Measurements from ENCODE around the gene EIF4E. TPM values are rescaled to one million over a fixed set of nuclear protein-coding genes. Genes with fewer than 3 reads are reported as not detected.
"Not testable (repeated sequence)": the region's sequence is repeated elsewhere in the genome, so short reads cannot be mapped to it uniquely, and the experiment has no call there.

Gene EIF4E
- total RNA-seq, 2 experiments from 2014 or later: 80.1 to 88.5 TPM

- Mint-ChIP-seq H3K9me3 (no peaks in the 10 kb centered on the region), H3K27ac (no peak overlapping the region), H3K36me3 (ENCODE audit: low read depth) (no peaks in the 10 kb centered on the region), H3K4me3 (no peak overlapping the region), H3K27me3 (peaks cover 3% of the 10 kb centered on the region), H3K4me1 (no peaks in the 10 kb centered on the region)
- no peak for DNase-seq
- POLR2A ChIA-PET: no interaction called here
- CTCF ChIA-PET: no interaction called here
Measured at GRCh38 chr4:98950925-98951324, 22.0 kb upstream of the EIF4E start.

GRCh38 chr4:98946359-98946758 is 17.4 kb upstream of the EIF4E start:
- H3K27ac Mint-ChIP-seq: no peak overlapping the region
- H3K4me3 Mint-ChIP-seq: no peak overlapping the region
- ChIA-PET POLR2A (interaction anchor here (2.5 kb wide), 1 partner anchor 17 kb away, joined by 12 read pairs; the partner anchor contains the start of gene EIF4E), CTCF (interaction anchor here (1.9 to 2.2 kb wide), 2 partner anchors 49 to 110 kb away, joined by 5 read pairs; partner anchors contain the start of gene METAP1)
- no peaks in the 10 kb centered on the region for H3K36me3 Mint-ChIP-seq (ENCODE audit: low read depth)
- no peaks in the 10 kb centered on the region for H3K27me3 Mint-ChIP-seq
- no peaks in the 10 kb centered on the region for H3K9me3 Mint-ChIP-seq
- no peaks in the 10 kb centered on the region for H3K4me1 Mint-ChIP-seq
- no peak for DNase-seq

- no peaks in the 10 kb centered on the region for H3K9me3 Mint-ChIP-seq
- CTCF ChIA-PET: interaction anchor here (1.2 to 2.2 kb wide), 3 partner anchors 50 to 257 kb away, joined by 3 to 5 read pairs (median 5); partner anchors contain the start of gene METAP1
- H3K4me3 Mint-ChIP-seq: no peak overlapping the region
- POLR2A ChIA-PET: interaction anchor here (2.5 kb wide), 1 partner anchor 16 kb away, joined by 12 read pairs; the partner anchor contains the start of gene EIF4E
- no peak overlapping the region for H3K27ac Mint-ChIP-seq
- H3K36me3 Mint-ChIP-seq (ENCODE audit: low read depth): no peaks in the 10 kb centered on the region
- no peaks in the 10 kb centered on the region for H3K27me3 Mint-ChIP-seq
- no peaks in the 10 kb centered on the region for H3K4me1 Mint-ChIP-seq
- no peak for DNase-seq
Measured at GRCh38 chr4:98945297-98945850, 16.4 kb upstream of the EIF4E start.

- POLR2A ChIA-PET: no interaction called here
- H3K9me3 Mint-ChIP-seq: no peaks in the 10 kb centered on the region
- H3K27ac Mint-ChIP-seq: no peak overlapping the region
- no peak for DNase-seq
- no peaks in the 10 kb centered on the region for H3K36me3 Mint-ChIP-seq (ENCODE audit: low read depth)
- no peaks in the 10 kb centered on the region for H3K27me3 Mint-ChIP-seq
- H3K4me1 Mint-ChIP-seq: peaks cover 9% of the 10 kb centered on the region
- CTCF ChIA-PET: interaction anchor here (0.7 to 1.4 kb wide), 6 partner anchors 12 to 464 kb away, joined by 3 to 7 read pairs (median 3); partner anchors contain the start of gene ADH5
- H3K4me3 Mint-ChIP-seq: no peak overlapping the region
Measured at GRCh38 chr4:98939892-98940298, 11.0 kb upstream of the EIF4E start.

GRCh38 chr4:98939438-98939837 is 10.5 kb upstream of the EIF4E start:
- Mint-ChIP-seq H3K27me3 (no peaks in the 10 kb centered on the region), H3K4me1 (peaks cover 9% of the 10 kb centered on the region), H3K9me3 (no peaks in the 10 kb centered on the region), H3K36me3 (ENCODE audit: low read depth) (no peaks in the 10 kb centered on the region), H3K27ac (no peak overlapping the region), H3K4me3 (no peak overlapping the region)
- DNase-seq: no peak
- ChIA-PET CTCF (interaction anchor here (0.7 to 1.4 kb wide), 5 partner anchors 12 to 465 kb away, joined by 3 to 7 read pairs (median 3); partner anchors contain the start of gene ADH5), POLR2A (no interaction called here)

GRCh38 chr4:98937986-98938720 is 9.2 kb upstream of the EIF4E start:
- no peaks in the 10 kb centered on the region for H3K9me3 Mint-ChIP-seq
- POLR2A ChIA-PET: interaction anchor here (1.1 kb wide), 1 partner anchor 9 kb away, joined by 4 read pairs; the partner anchor contains the start of gene EIF4E
- no peak for DNase-seq
- no peaks in the 10 kb centered on the region for H3K27me3 Mint-ChIP-seq
- H3K4me1 Mint-ChIP-seq: peaks cover 10% of the 10 kb centered on the region
- no peak overlapping the region for H3K27ac Mint-ChIP-seq
- H3K36me3 Mint-ChIP-seq (ENCODE audit: low read depth): no peaks in the 10 kb centered on the region
- CTCF ChIA-PET: no interaction called here
- no peak overlapping the region for H3K4me3 Mint-ChIP-seq

GRCh38 chr4:98935633-98936032 is 6.7 kb upstream of the EIF4E start:
- Mint-ChIP-seq H3K4me3 (no peak overlapping the region), H3K4me1 (peaks cover 24% of the 10 kb centered on the region), H3K27me3 (no peaks in the 10 kb centered on the region), H3K27ac (no peak overlapping the region), H3K9me3 (peaks cover 4% of the 10 kb centered on the region), H3K36me3 (ENCODE audit: low read depth) (peaks cover 3% of the 10 kb centered on the region)
- ChIA-PET POLR2A (no interaction called here), CTCF (no interaction called here)
- no peak for DNase-seq

- H3K27ac Mint-ChIP-seq; CTCF ChIA-PET; H3K9me3 Mint-ChIP-seq; H3K36me3 Mint-ChIP-seq (ENCODE audit: low read depth); DNase-seq; POLR2A ChIA-PET; H3K27me3 Mint-ChIP-seq; H3K4me3 Mint-ChIP-seq: not testable (repeated sequence)
- H3K4me1 Mint-ChIP-seq: peaks cover 32% of the 10 kb centered on the region
Measured at GRCh38 chr4:98934851-98935250, 5.9 kb upstream of the EIF4E start.

GRCh38 chr4:98932539-98932938 is 3.6 kb upstream of the EIF4E start:
- POLR2A ChIA-PET: interaction anchor here (1.8 kb wide), 1 partner anchor 62 kb away, joined by 4 read pairs; no protein-coding TSS in a partner anchor
- H3K27me3 Mint-ChIP-seq: no peaks in the 10 kb centered on the region

GRCh38 chr4:98930311-98930865 is 1.5 kb upstream of the EIF4E start:
- peaks cover 4% of the 10 kb centered on the region for H3K9me3 Mint-ChIP-seq
- POLR2A ChIA-PET: interaction anchor here (0.6 to 4.1 kb wide), 13 partner anchors 10 to 1018 kb away, joined by 3 to 91 read pairs (median 4); partner anchors contain the start of genes ADH5, METAP1 and STPG2
- H3K27ac Mint-ChIP-seq: peak overlapping the region; percentile 97
- H3K4me3 Mint-ChIP-seq: peak overlapping the region; percentile 96
- no peak for DNase-seq
- peaks cover 43% of the 10 kb centered on the region for H3K4me1 Mint-ChIP-seq
- CTCF ChIA-PET: interaction anchor here (1.1 to 3.2 kb wide), 4 partner anchors 55 to 126 kb away, joined by 3 to 18 read pairs (median 8); partner anchors contain the start of gene METAP1
- peaks cover 23% of the 10 kb centered on the region for H3K36me3 Mint-ChIP-seq (ENCODE audit: low read depth)
- H3K27me3 Mint-ChIP-seq: no peaks in the 10 kb centered on the region

More at GRCh38 chr4:98932539-98932938, 3.6 kb upstream of the EIF4E start:
- DNase-seq: no peak
- Mint-ChIP-seq H3K9me3 (peaks cover 4% of the 10 kb centered on the region), H3K27ac (no peak overlapping the region), H3K4me1 (peaks cover 37% of the 10 kb centered on the region), H3K36me3 (ENCODE audit: low read depth) (peaks cover 10% of the 10 kb centered on the region), H3K4me3 (no peak overlapping the region)
- CTCF ChIA-PET: interaction anchor here (2.3 kb wide), 1 partner anchor 63 kb away, joined by 12 read pairs; the partner anchor contains the start of gene METAP1

- Mint-ChIP-seq H3K9me3 (peaks cover 4% of the 10 kb centered on the region), H3K36me3 (ENCODE audit: low read depth) (peaks cover 25% of the 10 kb centered on the region), H3K4me1 (peaks cover 46% of the 10 kb centered on the region), H3K27ac (peak overlapping the region; percentile 97), H3K4me3 (peak overlapping the region; percentile 96), H3K27me3 (no peaks in the 10 kb centered on the region)
- ChIA-PET POLR2A (interaction anchor here (0.6 to 4.1 kb wide), 38 partner anchors 8 to 1021 kb away, joined by 3 to 91 read pairs (median 4); partner anchors contain the start of genes ADH5, DAPP1, H2AZ1 and METAP1), CTCF (interaction anchor here (0.7 to 4.1 kb wide), 12 partner anchors 19 to 1439 kb away, joined by 3 to 40 read pairs (median 3); partner anchors contain the start of genes METAP1, RAP1GDS1, STPG2 and TRMT10A)
- DNase-seq: peak; percentile 68
Measured at GRCh38 chr4:98929341-98930267, 671 bp upstream of the EIF4E start.

GRCh38 chr4:98928131-98928504 is 815 bp downstream of the EIF4E start:
- DNase-seq: peak; percentile 75
- Mint-ChIP-seq H3K9me3 (peaks cover 4% of the 10 kb centered on the region), H3K27me3 (no peaks in the 10 kb centered on the region), H3K27ac (peak overlapping the region; percentile 97), H3K36me3 (ENCODE audit: low read depth) (peaks cover 33% of the 10 kb centered on the region), H3K4me1 (peaks cover 46% of the 10 kb centered on the region), H3K4me3 (peak overlapping the region; percentile 96)
- ChIA-PET CTCF (interaction anchor here (0.7 to 4.1 kb wide), 19 partner anchors 9 to 785 kb away, joined by 3 to 40 read pairs (median 3); partner anchors contain the start of genes METAP1, RAP1GDS1 and STPG2), POLR2A (interaction anchor here (0.5 to 4.1 kb wide), 36 partner anchors 10 to 888 kb away, joined by 3 to 91 read pairs (median 5); partner anchors contain the start of genes ADH5, DAPP1, METAP1 and RAP1GDS1)

All from activated CD4-positive, alpha-beta memory T cell treated with anti-CD3 and anti-CD28 coated beads, Interleukin-2, amount 10 ng/mL, durations not matched to agents 7 days and 5 days (primary cell).